Nephron progenitor cell (in vitro differentiated cells): Measurements from ENCODE around the gene PAIP1.
"Not testable (repeated sequence)": the region's sequence is repeated elsewhere in the genome, so short reads cannot be mapped to it uniquely, and the experiment has no call there.

ENCODE experiments used
- DNase-seq: peaks from one replicate; pipeline ENCODE4 v3.0.0; 2021
- H3K27ac Mint-ChIP-seq: 2 replicates; pipeline ENCODE4 v1.8.0; 2021; ENCODE audit warnings: mild to moderate bottlenecking, moderate library complexity, mixed read lengths
- H3K27me3 Mint-ChIP-seq: 2 replicates; pipeline ENCODE4 v1.8.0; 2021; ENCODE audit warnings: mild to moderate bottlenecking, low read depth, mixed read lengths; ENCODE audit not compliant: poor library complexity
- H3K36me3 Mint-ChIP-seq: 2 replicates; pipeline ENCODE4 v1.8.0; 2021; ENCODE audit warnings: low read depth, mixed read lengths
- H3K4me1 Mint-ChIP-seq: 2 replicates; pipeline ENCODE4 v1.8.0; 2021; ENCODE audit warnings: mixed read lengths
- H3K4me3 Mint-ChIP-seq: 2 replicates; pipeline ENCODE4 v1.8.0; 2021; ENCODE audit warnings: mild to moderate bottlenecking, moderate library complexity, mixed read lengths
- H3K9me3 Mint-ChIP-seq: 2 replicates; pipeline ENCODE4 v1.8.0; 2021; ENCODE audit warnings: mild to moderate bottlenecking, moderate library complexity, mixed read lengths
- TF ChIP-seq, protein P1 (sequence below): fragments of 200-600 bp; sonication (generic); IDR thresholded peaks from 2 replicates; pipeline ENCODE4 v1.5.0; 2021; ENCODE audit warnings: antibody characterized with exemption

Gene PAIP1

DNA sequence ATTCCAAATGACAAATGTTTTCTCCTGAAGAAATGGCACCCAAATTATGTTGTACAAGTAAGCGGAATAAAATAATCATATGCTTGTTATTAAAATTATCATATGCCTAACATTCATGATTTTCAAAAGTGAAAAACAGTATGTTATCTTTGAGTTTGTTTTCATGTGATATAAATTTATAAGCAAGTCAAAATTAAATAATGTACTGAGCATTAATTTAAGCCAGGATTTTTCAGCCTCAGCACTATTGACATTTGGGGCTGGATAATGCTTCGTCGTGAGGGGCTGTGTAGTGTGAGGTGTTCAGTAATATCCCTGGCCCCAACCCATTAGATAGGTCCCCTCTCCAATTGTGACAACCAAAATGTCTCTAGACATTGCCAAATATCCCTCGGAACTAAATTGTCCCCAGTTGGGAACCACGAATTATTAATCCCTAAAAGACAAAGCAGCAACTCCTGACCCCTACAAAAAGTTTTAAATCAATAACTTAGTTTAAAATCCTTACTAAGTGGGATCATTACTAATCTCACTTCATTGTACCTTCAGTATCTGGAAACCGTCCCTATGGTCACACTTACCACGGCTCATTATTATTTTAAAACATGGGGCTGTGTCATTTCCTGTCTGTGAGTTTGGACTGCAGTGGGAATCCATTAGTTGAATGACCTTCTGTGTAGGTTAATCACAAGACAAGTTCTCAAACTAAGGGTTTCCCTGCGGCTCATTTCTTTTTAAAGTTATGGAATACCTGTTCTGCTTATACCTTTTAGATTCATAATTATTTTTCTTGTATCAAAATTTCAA lies 44.8 kb upstream of the PAIP1 start:
- Mint-ChIP-seq H3K36me3 (peaks cover 36% of the 10 kb centered on the region), H3K27ac (no peak overlapping the region), H3K4me1 (peaks cover 45% of the 10 kb centered on the region), H3K4me3 (peak overlapping the region; percentile 85), H3K27me3 (no peaks in the 10 kb centered on the region), H3K9me3 (peaks cover 12% of the 10 kb centered on the region)
- no peak for DNase-seq
- TF ChIP-seq, protein P1, sequence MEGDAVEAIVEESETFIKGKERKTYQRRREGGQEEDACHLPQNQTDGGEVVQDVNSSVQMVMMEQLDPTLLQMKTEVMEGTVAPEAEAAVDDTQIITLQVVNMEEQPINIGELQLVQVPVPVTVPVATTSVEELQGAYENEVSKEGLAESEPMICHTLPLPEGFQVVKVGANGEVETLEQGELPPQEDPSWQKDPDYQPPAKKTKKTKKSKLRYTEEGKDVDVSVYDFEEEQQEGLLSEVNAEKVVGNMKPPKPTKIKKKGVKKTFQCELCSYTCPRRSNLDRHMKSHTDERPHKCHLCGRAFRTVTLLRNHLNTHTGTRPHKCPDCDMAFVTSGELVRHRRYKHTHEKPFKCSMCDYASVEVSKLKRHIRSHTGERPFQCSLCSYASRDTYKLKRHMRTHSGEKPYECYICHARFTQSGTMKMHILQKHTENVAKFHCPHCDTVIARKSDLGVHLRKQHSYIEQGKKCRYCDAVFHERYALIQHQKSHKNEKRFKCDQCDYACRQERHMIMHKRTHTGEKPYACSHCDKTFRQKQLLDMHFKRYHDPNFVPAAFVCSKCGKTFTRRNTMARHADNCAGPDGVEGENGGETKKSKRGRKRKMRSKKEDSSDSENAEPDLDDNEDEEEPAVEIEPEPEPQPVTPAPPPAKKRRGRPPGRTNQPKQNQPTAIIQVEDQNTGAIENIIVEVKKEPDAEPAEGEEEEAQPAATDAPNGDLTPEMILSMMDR, result no peak

DNA sequence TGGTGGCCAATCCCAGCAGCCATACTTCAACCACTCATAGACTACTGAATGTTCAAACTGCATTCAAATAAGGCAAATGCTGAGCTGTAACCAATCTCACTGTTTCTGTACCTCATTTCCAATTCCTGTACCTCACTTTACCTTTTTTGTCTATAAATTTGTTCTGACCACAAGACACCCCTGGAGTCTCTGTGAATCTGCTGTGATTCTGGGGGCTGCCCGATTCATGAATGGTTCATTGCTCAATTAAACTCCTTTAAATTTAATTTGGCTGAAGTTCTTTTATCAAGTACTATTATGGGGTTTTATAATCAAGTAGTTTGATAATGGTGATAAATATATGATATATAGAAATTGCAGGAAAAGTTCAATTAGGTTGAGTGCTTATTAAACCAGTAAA lies 42.0 kb upstream of the PAIP1 start:
- not testable (repeated sequence) for H3K27ac Mint-ChIP-seq, H3K4me3 Mint-ChIP-seq
- H3K4me1 Mint-ChIP-seq, result peaks cover 41% of the 10 kb centered on the region

DNA sequence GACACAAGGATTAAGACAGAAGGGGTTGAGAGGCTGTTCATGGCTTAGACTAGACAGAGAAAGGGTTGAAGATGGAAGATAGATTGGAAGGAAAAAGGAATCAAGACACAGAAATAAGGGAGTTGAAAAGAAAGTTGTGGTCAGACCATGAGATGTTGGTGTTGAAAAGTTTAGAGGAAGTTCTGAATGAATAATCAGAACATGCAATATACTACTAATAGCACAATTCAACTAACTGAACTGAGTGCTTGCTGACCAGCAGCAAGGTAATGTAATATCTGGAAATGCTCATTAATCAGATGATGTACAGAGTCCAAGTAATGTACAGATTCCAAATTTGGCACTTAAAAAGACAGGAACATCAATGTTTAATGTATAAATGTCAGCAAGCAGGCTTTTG lies 35.5 kb upstream of the PAIP1 start:
- Mint-ChIP-seq H3K36me3 (peaks cover 19% of the 10 kb centered on the region), H3K4me1 (no peaks in the 10 kb centered on the region), H3K27me3 (no peaks in the 10 kb centered on the region), H3K27ac (no peak overlapping the region), H3K9me3 (no peaks in the 10 kb centered on the region), H3K4me3 (no peak overlapping the region)
- DNase-seq, result no peak
- TF ChIP-seq, protein P1, result no peak

More for the DNA sequence above, 42.0 kb upstream of the PAIP1 start:
- peaks cover 23% of the 10 kb centered on the region for H3K36me3 Mint-ChIP-seq
- H3K9me3 Mint-ChIP-seq, H3K27me3 Mint-ChIP-seq, DNase-seq: not testable (repeated sequence)

DNA sequence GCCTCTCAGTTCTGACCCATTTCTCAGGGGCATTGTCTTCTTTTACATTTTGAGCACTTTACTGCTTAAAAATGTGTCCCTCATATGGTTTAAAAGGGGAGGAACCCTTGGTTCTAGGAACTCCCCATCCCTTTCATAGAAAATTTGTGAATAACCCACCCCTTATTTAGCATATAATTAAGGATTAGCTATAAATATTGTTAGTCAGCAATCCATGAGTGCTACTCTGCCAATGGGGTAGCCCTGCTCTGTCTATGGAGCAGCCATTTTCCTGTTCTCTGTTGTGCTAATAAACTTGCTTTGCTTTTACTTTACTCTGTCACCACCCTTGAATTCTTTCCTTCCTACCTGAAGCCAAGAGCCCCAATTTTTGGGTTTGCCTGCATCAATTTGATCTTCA lies 33.8 kb upstream of the PAIP1 start:
- TF ChIP-seq, protein P1, result no peak
- Mint-ChIP-seq H3K27me3 (no peaks in the 10 kb centered on the region), H3K27ac (no peak overlapping the region), H3K36me3 (peaks cover 33% of the 10 kb centered on the region), H3K4me3 (no peak overlapping the region), H3K9me3 (peaks cover 4% of the 10 kb centered on the region), H3K4me1 (no peaks in the 10 kb centered on the region)
- no peak for DNase-seq

DNA sequence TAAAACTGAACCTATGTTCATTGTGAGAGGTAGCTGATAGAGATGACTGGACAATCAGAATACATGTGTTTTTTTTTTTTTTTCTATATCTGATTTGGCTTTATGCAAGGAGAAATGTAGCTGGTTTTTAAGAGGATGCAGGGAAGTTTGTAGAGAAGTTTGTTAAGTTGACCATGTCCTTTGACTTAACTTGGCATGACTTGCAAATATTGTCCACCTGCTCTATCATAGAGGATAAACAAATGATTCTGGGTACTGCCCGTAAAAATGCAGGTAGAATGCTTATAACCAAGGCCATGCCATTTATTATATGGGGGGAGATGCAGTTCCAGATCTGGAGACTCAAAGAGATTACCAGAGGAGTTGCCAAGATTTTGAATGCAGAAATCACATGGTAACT lies 32.4 kb upstream of the PAIP1 start:
- peaks cover 46% of the 10 kb centered on the region for H3K36me3 Mint-ChIP-seq
- H3K27ac Mint-ChIP-seq, result no peak overlapping the region
- no peaks in the 10 kb centered on the region for H3K27me3 Mint-ChIP-seq
- peaks cover 4% of the 10 kb centered on the region for H3K9me3 Mint-ChIP-seq
- no peaks in the 10 kb centered on the region for H3K4me1 Mint-ChIP-seq
- no peak overlapping the region for H3K4me3 Mint-ChIP-seq
- TF ChIP-seq, protein P1, result no peak
- no peak for DNase-seq

DNA sequence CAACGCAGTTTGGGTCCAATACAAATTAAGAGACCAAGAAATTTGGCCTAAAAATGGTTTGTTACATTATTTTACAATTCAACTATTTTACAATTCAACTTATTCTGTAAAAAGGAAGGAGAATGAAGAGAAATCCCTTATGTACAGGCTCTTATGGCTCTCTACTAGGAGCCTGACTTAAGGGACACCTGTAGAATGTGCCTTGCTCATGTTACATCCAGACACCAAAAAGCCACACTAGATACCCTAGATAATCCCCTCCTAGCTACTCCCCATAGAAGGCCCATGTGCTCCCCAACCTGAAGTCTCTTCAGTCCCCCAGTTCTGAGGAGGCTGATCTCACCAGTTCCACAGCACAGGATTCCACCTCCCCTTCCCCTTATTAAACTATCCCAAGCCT lies 32.0 kb upstream of the PAIP1 start:
- H3K27ac Mint-ChIP-seq, result no peak overlapping the region
- H3K9me3 Mint-ChIP-seq, result peaks cover 4% of the 10 kb centered on the region
- DNase-seq, result no peak
- TF ChIP-seq, protein P1, result no peak
- no peaks in the 10 kb centered on the region for H3K4me1 Mint-ChIP-seq
- H3K4me3 Mint-ChIP-seq, result no peak overlapping the region
- H3K27me3 Mint-ChIP-seq, result no peaks in the 10 kb centered on the region
- H3K36me3 Mint-ChIP-seq, result peaks cover 46% of the 10 kb centered on the region
